Endothelial cell of umbilical vein (primary cell): ENCODE measurements around the gene NELFCD. TPM values are rescaled to one million over a fixed set of nuclear protein-coding genes. Genes with fewer than 3 reads are reported as not detected.

Experiments
- BruUV-seq: library from RNA; stranded (reverse); fragments of 400-500 nt; replicated peaks from 2 replicates; lab custom pipeline; 2021; lab: Mats Ljungman, UMichigan
- CTCF ChIA-PET: fragments of 300-600, 350-600 bp; sonication (Branson Sonifier 250); formaldehyde crosslinking; loops from one replicate; lab custom pipeline; 2021; ENCODE audit warnings: antibody characterized with exemption, inconsistent platforms; lab: Charles Lee
- POLR2A ChIA-PET: fragments of 300-600, 350-600 bp; sonication (Branson Sonifier 250); formaldehyde crosslinking; loops from one replicate; lab custom pipeline; 2021; ENCODE audit warnings: antibody characterized with exemption, inconsistent platforms; lab: Charles Lee
- DNase-seq: peaks from one replicate; pipeline ENCODE4 v3.0.0-alpha.2; 2011; ENCODE audit warnings: low read depth, low spot score
- FAIRE-seq: peaks from 2 replicates; lab custom pipeline; 2011; peaks lifted over from hg19 to GRCh38; lab: Jason Lieb, UNC
- H2AFZ ChIP-seq: 2 replicates; pipeline ENCODE4 v1.6.0; 2012; ENCODE audit warnings: low read depth, low read length, control low read depth, inconsistent platforms
- H3K27ac ChIP-seq: 2 replicates; pipeline ENCODE4 v1.5.1; 2011; ENCODE audit warnings: low read depth, mild to moderate bottlenecking, control low read depth, low read length, moderate library complexity; ENCODE audit not compliant: insufficient read depth
- H3K27me3 ChIP-seq, 2 experiments: 2 replicates each; pipeline versions ENCODE4 v1.6.0 to v1.6.1; 2011; ENCODE audit warnings: low read length in 2 of 2, mixed read lengths in 1 of 2; ENCODE audit not compliant: control insufficient read depth in 2 of 2, insufficient read depth in 2 of 2
- H3K36me3 ChIP-seq, 2 experiments: 2 replicates in 1 of 2; 3 replicates in 1 of 2; pipeline ENCODE4 v1.5.1; 2011; ENCODE audit warnings: low read length in 2 of 2, mild to moderate bottlenecking in 1 of 2, moderate library complexity in 1 of 2; ENCODE audit not compliant: control insufficient read depth in 2 of 2, insufficient read depth in 2 of 2; ENCODE audit errors: extremely low read depth in 1 of 2
- H3K4me1 ChIP-seq: 3 replicates; pipeline ENCODE4 v1.5.1; 2011; ENCODE audit warnings: mild to moderate bottlenecking, low read length; ENCODE audit not compliant: control insufficient read depth, insufficient read depth; ENCODE audit errors: extremely low read depth
- H3K4me2 ChIP-seq: 2 replicates; pipeline ENCODE4 v1.6.1; 2011; ENCODE audit warnings: low read length, control low read depth, mixed read lengths; ENCODE audit not compliant: insufficient read depth
- H3K4me3 ChIP-seq, 3 experiments: fragments of 200-600 bp in 1 of 3; sonication (generic), shearing (Covaris generic) in 1 of 3; replicated peaks in 1 of 3; 2 replicates each; pipeline ENCODE4 v1.5.1; 2011 to 2016; ENCODE audit warnings: control low read depth in 3 of 3, low read length in 3 of 3, mild to moderate bottlenecking in 2 of 3, inconsistent platforms in 1 of 3, low read depth in 1 of 3, moderate library complexity in 1 of 3; ENCODE audit not compliant: insufficient read depth in 1 of 3
- H3K79me2 ChIP-seq: 2 replicates; pipeline ENCODE4 v1.6.0; 2012; ENCODE audit warnings: low read length, inconsistent platforms; ENCODE audit not compliant: control insufficient read depth, insufficient read depth
- H3K9ac ChIP-seq: replicated peaks from 2 replicates; pipeline ENCODE3; 2011; ENCODE audit warnings: low read length, control low read depth; ENCODE audit not compliant: insufficient read depth; ENCODE audit errors: extremely low read depth
- H3K9me1 ChIP-seq: replicated peaks from 3 replicates; pipeline ENCODE4 v1.6.0; 2011; ENCODE audit warnings: mild to moderate bottlenecking, low read length; ENCODE audit not compliant: control insufficient read depth, insufficient read depth; ENCODE audit errors: extremely low read depth
- H3K9me3 ChIP-seq: replicated peaks from 2 replicates; pipeline ENCODE4 v1.5.1; 2012; ENCODE audit warnings: low read length, inconsistent platforms; ENCODE audit not compliant: control insufficient read depth, insufficient read depth
- H4K20me1 ChIP-seq: replicated peaks from 2 replicates; pipeline ENCODE3; 2011; ENCODE audit warnings: mild to moderate bottlenecking, low read length; ENCODE audit not compliant: control insufficient read depth, insufficient read depth; ENCODE audit errors: extremely low read depth
- EZH2 ChIP-seq: IDR thresholded peaks from 2 replicates; pipeline ENCODE4 v1.6.1; 2012; ENCODE audit warnings: borderline replicate concordance, low read depth, mild to moderate bottlenecking, moderate library complexity, low read length, inconsistent platforms; ENCODE audit not compliant: severe bottlenecking
- FOS ChIP-seq: IDR thresholded peaks from 2 replicates; pipeline ENCODE4 v1.6.1; 2011; ENCODE audit warnings: mild to moderate bottlenecking, low read length, moderate library complexity, borderline replicate concordance; ENCODE audit not compliant: insufficient read depth
- GATA2 ChIP-seq: IDR thresholded peaks from 2 replicates; pipeline ENCODE4 v1.7.0; 2011; ENCODE audit warnings: low read depth, mild to moderate bottlenecking, moderate library complexity, mixed read lengths, low read length; ENCODE audit not compliant: insufficient read length, insufficient read depth
- JUN ChIP-seq: IDR thresholded peaks from 2 replicates; pipeline ENCODE4 v1.6.1; 2011; ENCODE audit warnings: borderline replicate concordance, low read depth; ENCODE audit not compliant: insufficient read length, insufficient read depth
- MAX ChIP-seq: IDR thresholded peaks from 2 replicates; pipeline ENCODE4 v1.6.1; 2011; ENCODE audit not compliant: insufficient read depth, insufficient read length
- MYC ChIP-seq: IDR thresholded peaks from one replicate; pipeline ENCODE4 v1.6.1; 2011; ENCODE audit warnings: mild to moderate bottlenecking, low read depth, low read length
- POLR2A ChIP-seq: IDR thresholded peaks from 2 replicates; pipeline ENCODE4 v1.6.1; 2012; ENCODE audit warnings: low read depth, mild to moderate bottlenecking, control low read depth, low read length
- POLR2AphosphoS5 ChIP-seq: IDR thresholded peaks from 2 replicates; pipeline ENCODE4 v1.6.1; 2012; ENCODE audit warnings: low read depth, mild to moderate bottlenecking, control low read depth, low read length, moderate library complexity; ENCODE audit not compliant: insufficient read depth
- dilution Hi-C: fragments of 300-500 bp; cut with MboI; formaldehyde crosslinking; loops from one replicate; pipeline ENCODE4 v1.15.0; 2019; ENCODE audit warnings: low sequenced_read_pairs; ENCODE audit not compliant: extremely low pct_ligation_motif_present
- intact Hi-C: fragments of 100-400 bp; cut with micrococcal nuclease; formaldehyde crosslinking; loops from one replicate; pipeline ENCODE4 v1.10.0; 2022
- polyA plus RNA-seq, 4 experiments: library from polyadenylated mRNA; depleted of rRNA in 3 of 4; stranded (reverse) in 3 of 4; unstranded in 1 of 4; fragments of >200 nt; gene quantifications; 2 replicates each; pipeline versions ENCODE4 v1.2.1 to v1.2.3, GENCODE V29; 2011 to 2012; ENCODE audit warnings: missing spikeins in 1 of 4
- total RNA-seq: library from RNA; stranded (reverse); gene quantifications from 2 replicates; pipeline ENCODE4 v1.2.3, GENCODE V29; 2021
- TF ChIP-seq, protein P1 (sequence below), 2 donors: IDR thresholded peaks; 1 replicate in 1 of 2; 2 replicates in 1 of 2; pipeline ENCODE4 v1.5.1; 2011; ENCODE audit warnings: low read length in 2 of 2, mild to moderate bottlenecking in 2 of 2, moderate library complexity in 2 of 2, control low read depth in 1 of 2, inconsistent platforms in 1 of 2, low read depth in 1 of 2; ENCODE audit not compliant: insufficient read depth in 1 of 2; ENCODE audit errors: extremely low read depth in 1 of 2

Gene NELFCD
- total and polyA plus RNA-seq, 2 donors (not counting 3 experiments of a cell fraction or from before 2014, with no cell fraction given): 90.1 to 92.5 TPM

- dilution Hi-C loops (no loop called here), intact Hi-C loops (loop anchor here (5.0 kb wide), 1 partner anchor 36 kb away; no protein-coding TSS in a partner anchor)
- no peak overlapping the region for H3K4me2 ChIP-seq
- ChIA-PET CTCF (interaction anchor here (1.6 to 2.2 kb wide), 3 partner anchors 22 to 163 kb away, joined by 7 to 10 read pairs (median 7); no protein-coding TSS in a partner anchor), POLR2A (interaction anchor here (1.3 kb wide), 1 partner anchor 29 kb away, joined by 3 read pairs; no protein-coding TSS in a partner anchor)
- no peak overlapping the region for H3K9ac ChIP-seq
- DNase-seq: no peak
- H3K36me3 ChIP-seq: peaks cover 17 to 35% of the 10 kb centered on the region in 2 experiments
- no peak overlapping the region for H3K27ac ChIP-seq
- no peak for FAIRE-seq
- no peak overlapping the region for H3K4me3 ChIP-seq
- H2AFZ ChIP-seq: no peak overlapping the region
- BruUV-seq: no TSS peak
- H3K4me1 ChIP-seq: peaks cover 33% of the 10 kb centered on the region
- peaks cover 45% of the 10 kb centered on the region for H3K79me2 ChIP-seq
- no peaks in the 10 kb centered on the region for H3K9me1 ChIP-seq
- no peaks in the 10 kb centered on the region for H3K9me3 ChIP-seq
- TF ChIP-seq FOS (no peak), EZH2 (no peak), POLR2AphosphoS5 (no peak), MAX (no peak), MYC (no peak), POLR2A (no peak), GATA2 (no peak), JUN (no peak)
- TF ChIP-seq, protein P1, sequence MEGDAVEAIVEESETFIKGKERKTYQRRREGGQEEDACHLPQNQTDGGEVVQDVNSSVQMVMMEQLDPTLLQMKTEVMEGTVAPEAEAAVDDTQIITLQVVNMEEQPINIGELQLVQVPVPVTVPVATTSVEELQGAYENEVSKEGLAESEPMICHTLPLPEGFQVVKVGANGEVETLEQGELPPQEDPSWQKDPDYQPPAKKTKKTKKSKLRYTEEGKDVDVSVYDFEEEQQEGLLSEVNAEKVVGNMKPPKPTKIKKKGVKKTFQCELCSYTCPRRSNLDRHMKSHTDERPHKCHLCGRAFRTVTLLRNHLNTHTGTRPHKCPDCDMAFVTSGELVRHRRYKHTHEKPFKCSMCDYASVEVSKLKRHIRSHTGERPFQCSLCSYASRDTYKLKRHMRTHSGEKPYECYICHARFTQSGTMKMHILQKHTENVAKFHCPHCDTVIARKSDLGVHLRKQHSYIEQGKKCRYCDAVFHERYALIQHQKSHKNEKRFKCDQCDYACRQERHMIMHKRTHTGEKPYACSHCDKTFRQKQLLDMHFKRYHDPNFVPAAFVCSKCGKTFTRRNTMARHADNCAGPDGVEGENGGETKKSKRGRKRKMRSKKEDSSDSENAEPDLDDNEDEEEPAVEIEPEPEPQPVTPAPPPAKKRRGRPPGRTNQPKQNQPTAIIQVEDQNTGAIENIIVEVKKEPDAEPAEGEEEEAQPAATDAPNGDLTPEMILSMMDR (IDR thresholded peaks at IDR 0.05; ENCODE audit: extremely low read depth in 1 of 2, insufficient read depth in 1 of 2, low read depth in 1 of 2, low read length in 2 of 2): no peak
- H3K27me3 ChIP-seq: no peaks in the 10 kb centered on the region
- H4K20me1 ChIP-seq: no peaks in the 10 kb centered on the region
These were observed 52.6 kb downstream of the NELFCD start for GRCh38 chr20:59033616-59034165.
